ENCODE results near the gene ELMO3. TPM values are rescaled to one million over a fixed set of nuclear protein-coding genes. Genes with fewer than 3 reads are reported as not detected.
A peak's percentile ranks its signal among the peaks of the same experiment; 100 is the strongest.

Gene ELMO3
- total RNA-seq, 2 experiments from 2014 or later = 7.6 to 7.8 TPM

DNA sequence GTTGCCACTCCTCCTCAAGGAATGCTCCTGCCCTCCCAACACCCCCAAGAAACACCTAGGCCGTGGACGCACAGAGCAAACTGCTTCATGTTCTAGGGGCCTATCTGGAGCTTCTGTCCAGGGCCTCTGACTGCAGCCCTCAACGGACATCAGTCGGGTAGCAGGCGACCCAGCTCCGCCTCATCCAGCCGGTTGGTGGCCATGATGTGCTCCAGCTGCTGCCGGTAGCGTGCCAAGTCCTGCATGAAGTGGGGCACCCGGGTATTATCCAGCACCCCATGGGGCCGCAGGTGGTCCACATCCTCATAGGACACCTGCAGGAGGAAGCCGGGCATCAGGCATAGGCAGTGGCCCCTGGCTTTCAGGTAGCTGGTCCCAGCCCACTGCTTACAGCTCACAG is 22.3 kb upstream of the ELMO3 start:
- no peaks in the 10 kb centered on the region for H3K9me3 ChIP-seq (ENCODE audit: low read length)
- H3K79me2 ChIP-seq (ENCODE audit: insufficient read depth, low read depth, low read length) = no peaks in the 10 kb centered on the region
- H4K20me1 ChIP-seq (ENCODE audit: insufficient read depth, low read length) = no peaks in the 10 kb centered on the region
- peaks cover 21% of the 10 kb centered on the region for H3K4me1 ChIP-seq (ENCODE audit: insufficient read depth, low read length, poor library complexity, severe bottlenecking)
- no peak overlapping the region for H2AFZ ChIP-seq (ENCODE audit: low read length)
- BruUV-seq (replicated peaks) = no TSS peak
- intact Hi-C loops (cut with micrococcal nuclease; ENCODE audit: unreplicated experiment) = no loop called here
- no peak overlapping the region for H3K4me3 ChIP-seq (ENCODE audit: low read depth, low read length, poor library complexity, severe bottlenecking)
- POLR2A ChIA-PET = interaction anchor here (0.5 kb wide), 1 partner anchor 148 kb away, joined by 3 read pairs; no protein-coding TSS in a partner anchor
- H3K36me3 ChIP-seq (ENCODE audit: insufficient read depth, low read length) = no peaks in the 10 kb centered on the region
- no peak for DNase-seq (ENCODE audit: low spot score)
- no peak overlapping the region for H3K4me2 ChIP-seq (ENCODE audit: low read length)
- CTCF ChIA-PET (ENCODE audit: unreplicated experiment) = interaction anchor here (0.6 kb wide), 2 partner anchors 8 to 264 kb away, joined by 3 read pairs; no protein-coding TSS in a partner anchor
- no peaks in the 10 kb centered on the region for H3K9me2 ChIP-seq (ENCODE audit: insufficient read depth, low read length)
- TF ChIP-seq EZH2phosphoT487 (IDR thresholded peaks at IDR 0.05; ENCODE audit: borderline replicate concordance, low read depth, low read length) = no peak
- TF ChIP-seq, protein P1, sequence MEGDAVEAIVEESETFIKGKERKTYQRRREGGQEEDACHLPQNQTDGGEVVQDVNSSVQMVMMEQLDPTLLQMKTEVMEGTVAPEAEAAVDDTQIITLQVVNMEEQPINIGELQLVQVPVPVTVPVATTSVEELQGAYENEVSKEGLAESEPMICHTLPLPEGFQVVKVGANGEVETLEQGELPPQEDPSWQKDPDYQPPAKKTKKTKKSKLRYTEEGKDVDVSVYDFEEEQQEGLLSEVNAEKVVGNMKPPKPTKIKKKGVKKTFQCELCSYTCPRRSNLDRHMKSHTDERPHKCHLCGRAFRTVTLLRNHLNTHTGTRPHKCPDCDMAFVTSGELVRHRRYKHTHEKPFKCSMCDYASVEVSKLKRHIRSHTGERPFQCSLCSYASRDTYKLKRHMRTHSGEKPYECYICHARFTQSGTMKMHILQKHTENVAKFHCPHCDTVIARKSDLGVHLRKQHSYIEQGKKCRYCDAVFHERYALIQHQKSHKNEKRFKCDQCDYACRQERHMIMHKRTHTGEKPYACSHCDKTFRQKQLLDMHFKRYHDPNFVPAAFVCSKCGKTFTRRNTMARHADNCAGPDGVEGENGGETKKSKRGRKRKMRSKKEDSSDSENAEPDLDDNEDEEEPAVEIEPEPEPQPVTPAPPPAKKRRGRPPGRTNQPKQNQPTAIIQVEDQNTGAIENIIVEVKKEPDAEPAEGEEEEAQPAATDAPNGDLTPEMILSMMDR (conservative IDR thresholded peaks at IDR 0.05; ENCODE audit: low read length) = no peak
- no peak overlapping the region for H3K27ac ChIP-seq (ENCODE audit: low read depth, low read length, poor library complexity, severe bottlenecking)

DNA sequence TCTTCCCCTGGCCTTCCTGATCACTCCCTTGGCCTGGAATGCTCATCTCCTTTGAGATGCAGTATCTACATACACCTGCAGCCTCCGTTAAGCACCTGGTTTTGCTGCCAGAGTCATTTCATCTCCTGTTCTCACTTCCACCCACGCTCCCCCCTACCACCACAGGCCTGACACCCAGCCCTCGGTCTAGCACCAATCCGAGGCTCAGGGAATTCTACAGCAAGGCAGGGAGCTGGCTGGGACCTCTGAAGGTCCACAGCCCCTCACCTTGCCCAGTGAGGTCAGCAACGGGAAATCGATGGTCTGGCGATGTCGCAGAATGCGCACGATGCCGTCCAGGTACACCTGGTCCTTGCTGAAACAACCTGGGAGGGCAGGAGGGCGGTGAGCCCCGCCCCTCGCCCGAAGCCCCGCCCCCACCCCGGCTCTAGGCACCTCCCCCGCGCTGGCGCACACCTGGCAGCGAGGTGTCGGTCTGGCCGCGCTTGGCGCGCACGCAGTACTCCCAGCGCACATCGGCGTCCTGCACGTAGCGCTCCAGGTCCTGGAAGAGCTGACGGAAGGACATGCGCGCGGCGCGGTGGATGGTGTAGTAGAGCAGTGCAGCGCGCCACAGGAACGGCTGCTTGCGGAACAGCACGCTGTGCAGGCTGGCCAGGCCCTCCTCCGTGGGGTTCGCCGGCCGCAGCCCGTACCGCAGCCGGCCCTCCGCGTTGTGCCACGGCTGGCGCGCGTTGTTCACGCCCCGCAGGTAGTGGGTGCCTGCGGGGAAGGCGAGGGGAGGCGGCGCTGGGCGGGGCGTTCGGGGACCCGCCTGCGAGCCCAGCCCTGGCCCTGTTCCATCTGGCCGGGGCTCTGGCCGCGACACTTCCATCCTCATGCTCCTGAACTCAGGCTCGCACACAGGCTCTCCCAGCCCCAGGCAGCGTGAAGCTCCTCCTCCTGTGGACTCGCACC is 20.9 kb upstream of the ELMO3 start:
- H3K9me3 ChIP-seq (ENCODE audit: low read length) = no peaks in the 10 kb centered on the region
- peaks cover 29% of the 10 kb centered on the region for H3K4me1 ChIP-seq (ENCODE audit: insufficient read depth, low read length, poor library complexity, severe bottlenecking)
- H3K27ac ChIP-seq (ENCODE audit: low read depth, low read length, poor library complexity, severe bottlenecking) = no peak overlapping the region
- peak overlapping the region; percentile 68 for H3K4me2 ChIP-seq (ENCODE audit: low read length)
- ChIA-PET POLR2A (interaction anchor here (0.6 kb wide), 1 partner anchor 221 kb away, joined by 5 read pairs; no protein-coding TSS in a partner anchor), CTCF (ENCODE audit: unreplicated experiment) (no interaction called here)
- intact Hi-C loops (cut with micrococcal nuclease; ENCODE audit: unreplicated experiment) = no loop called here
- peak overlapping the region; percentile 47 for H3K4me3 ChIP-seq (ENCODE audit: low read depth, low read length, poor library complexity, severe bottlenecking)
- no peaks in the 10 kb centered on the region for H3K9me2 ChIP-seq (ENCODE audit: insufficient read depth, low read length)
- H3K36me3 ChIP-seq (ENCODE audit: insufficient read depth, low read length) = no peaks in the 10 kb centered on the region
- no peaks in the 10 kb centered on the region for H3K79me2 ChIP-seq (ENCODE audit: insufficient read depth, low read depth, low read length)
- H4K20me1 ChIP-seq (ENCODE audit: insufficient read depth, low read length) = no peaks in the 10 kb centered on the region
- no peak overlapping the region for H2AFZ ChIP-seq (ENCODE audit: low read length)
- DNase-seq (ENCODE audit: low spot score) = peak; percentile 53
- TF ChIP-seq EZH2phosphoT487 (IDR thresholded peaks at IDR 0.05; ENCODE audit: borderline replicate concordance, low read depth, low read length) = no peak
- TF ChIP-seq, protein P1 (conservative IDR thresholded peaks at IDR 0.05; ENCODE audit: low read length) = no peak
- BruUV-seq (replicated peaks) = no TSS peak
